ENCODE results near the gene TVP23A.

GRCh38 chr16:10805334-10805733 lies 13.3 kb downstream of the TVP23A start:
- TF ChIP-seq CTCF (IDR thresholded peaks at IDR 0.05) (no peak), POLR2A (IDR thresholded peaks at IDR 0.05) (no peak)
